Measurements from ENCODE around the gene RNF145. TPM values are rescaled to one million over a fixed set of nuclear protein-coding genes. Genes with fewer than 3 reads are reported as not detected.

Gene RNF145
- total and polyA plus RNA-seq, 7 donors, result 6.5 to 91.0 (median 39.3) TPM

DNA sequence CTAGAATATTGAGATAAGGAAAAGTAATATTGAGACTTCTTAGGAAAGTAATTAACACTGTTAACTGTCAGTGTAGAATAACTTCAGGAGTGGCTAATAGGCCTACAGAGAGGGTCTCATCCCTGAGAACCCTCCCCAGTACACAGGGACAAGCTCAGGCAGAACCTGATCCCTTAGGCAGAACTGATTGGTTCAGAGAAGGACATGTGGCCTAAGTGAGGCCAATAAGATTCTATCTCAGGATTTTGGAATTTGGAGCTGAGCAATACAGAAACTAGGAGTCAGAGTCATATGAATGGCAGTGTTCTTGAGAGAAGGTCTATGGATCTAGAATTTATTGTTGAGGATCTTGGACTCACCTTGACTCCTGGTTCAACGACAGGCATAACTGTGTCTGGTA is 42.8 kb upstream of the RNF145 start:
- H3K4me3 ChIP-seq, result no peak overlapping the region
- 52 to 93% methylated on average over 1 of the region's 1 CpG for WGBS, 2 donors

GRCh38 chr5:159249158-159249557 is 39.8 kb upstream of the RNF145 start:
- intact Hi-C loops (cut with DNase I), result no loop called here
- DNase-seq, result no peak
- Histone ChIP-seq H3K27ac (no peak overlapping the region), H3K27me3 (peaks cover 0 to 9% (median 0%) of the 10 kb centered on the region in 3 donors), H3K9me3 (no peaks in the 10 kb centered on the region), H3K4me3 (no peak overlapping the region), H3K36me3 (no peaks in the 10 kb centered on the region), H3K4me1 (no peaks in the 10 kb centered on the region)
- 66 to 82% methylated on average over 2 of the region's 2 CpGs for WGBS, 2 donors
- TF ChIP-seq POLR2AphosphoS5 (IDR thresholded peaks at IDR 0.05) (no peak), POLR2A (IDR thresholded peaks at IDR 0.05) (no peak), CTCF (IDR thresholded peaks at IDR 0.05) (no peak), EP300 (IDR thresholded peaks at IDR 0.05) (no peak)

More for the DNA sequence above, 42.8 kb upstream of the RNF145 start:
- no peak for DNase-seq
- no peak overlapping the region for H3K27ac ChIP-seq
- H3K36me3 ChIP-seq, result no peaks in the 10 kb centered on the region
- no peaks in the 10 kb centered on the region for H3K9me3 ChIP-seq
- H3K27me3 ChIP-seq, result peaks cover 0 to 17% (median 0%) of the 10 kb centered on the region in 3 donors
- intact Hi-C loops (cut with DNase I), result no loop called here
- no peaks in the 10 kb centered on the region for H3K4me1 ChIP-seq
- TF ChIP-seq POLR2A (IDR thresholded peaks at IDR 0.05) (no peak), CTCF (IDR thresholded peaks at IDR 0.05) (no peak)

DNA sequence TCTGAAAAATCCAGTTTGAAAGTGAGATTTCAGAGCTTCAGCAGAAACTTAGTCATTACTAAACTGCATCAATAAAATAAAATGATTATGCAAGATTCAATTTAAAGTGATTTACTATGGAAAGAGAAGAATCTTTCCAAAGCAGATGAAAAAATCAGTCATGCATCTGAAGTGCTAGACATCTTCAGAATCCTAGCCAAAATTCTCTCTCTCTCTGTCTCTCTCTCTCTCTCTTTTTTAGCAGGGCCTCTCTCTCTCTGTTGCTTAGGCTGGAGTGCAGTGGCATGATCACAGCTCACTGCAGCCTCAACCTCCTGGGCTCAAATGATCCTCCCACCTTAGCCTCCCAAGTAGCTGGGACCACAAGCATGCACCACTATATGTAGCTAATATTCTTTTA is 35.5 kb upstream of the RNF145 start:
- no peaks in the 10 kb centered on the region for H3K36me3 ChIP-seq
- intact Hi-C loops (cut with DNase I), result no loop called here
- no peak for DNase-seq
- no peak overlapping the region for H3K4me3 ChIP-seq
- H3K4me1 ChIP-seq, result no peaks in the 10 kb centered on the region
- H3K27me3 ChIP-seq, result peaks cover 0 to 9% (median 0%) of the 10 kb centered on the region in 3 donors
- no peak for TF ChIP-seq CTCF (IDR thresholded peaks at IDR 0.05)
- no peak for TF ChIP-seq POLR2AphosphoS5 (IDR thresholded peaks at IDR 0.05)
- no peak for TF ChIP-seq POLR2A (IDR thresholded peaks at IDR 0.05)
- no peak for TF ChIP-seq EP300 (IDR thresholded peaks at IDR 0.05)
- no peaks in the 10 kb centered on the region for H3K9me3 ChIP-seq
- H3K27ac ChIP-seq, result no peak overlapping the region

DNA sequence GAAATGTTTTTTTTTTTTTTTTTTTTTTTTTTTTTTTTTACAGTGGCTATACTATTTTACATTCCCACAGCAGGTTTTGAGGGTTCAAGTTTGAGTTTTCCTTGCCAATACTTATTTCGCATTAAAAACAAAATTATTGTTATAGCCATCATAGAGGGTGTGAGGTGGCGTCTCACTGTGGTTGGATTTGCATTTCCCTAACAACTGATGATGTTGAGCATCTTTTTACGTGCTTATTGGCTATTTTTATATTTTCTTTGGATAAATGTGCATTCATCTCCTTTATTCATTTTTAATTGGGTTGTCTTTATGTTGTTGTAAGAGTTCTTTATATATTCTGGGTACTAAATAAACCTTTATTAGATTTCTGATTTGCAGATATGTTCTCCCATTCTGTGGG is 34.8 kb upstream of the RNF145 start:
- Histone ChIP-seq H3K4me3 (no peak overlapping the region), H3K9me3 (no peaks in the 10 kb centered on the region), H3K36me3 (no peaks in the 10 kb centered on the region), H3K4me1 (no peaks in the 10 kb centered on the region), H3K27ac (no peak overlapping the region), H3K27me3 (peaks cover 0 to 4% (median 0%) of the 10 kb centered on the region in 3 donors)
- intact Hi-C loops (cut with DNase I), result no loop called here
- no peak for TF ChIP-seq POLR2AphosphoS5 (IDR thresholded peaks at IDR 0.05)
- TF ChIP-seq POLR2A (IDR thresholded peaks at IDR 0.05), result no peak
- TF ChIP-seq CTCF (IDR thresholded peaks at IDR 0.05), result no peak
- no peak for TF ChIP-seq EP300 (IDR thresholded peaks at IDR 0.05)
- WGBS, 2 donors, result 78 to 80% methylated on average over 3 of the region's 3 CpGs
- no peak for DNase-seq

GRCh38 chr5:159243385-159243784 is 34.0 kb upstream of the RNF145 start:
- Histone ChIP-seq H3K9me3 (no peaks in the 10 kb centered on the region), H3K27ac (no peak overlapping the region), H3K27me3 (peaks cover 0 to 4% (median 0%) of the 10 kb centered on the region in 3 donors), H3K36me3 (no peaks in the 10 kb centered on the region), H3K4me3 (no peak overlapping the region), H3K4me1 (no peaks in the 10 kb centered on the region)
- DNase-seq, result no peak
- TF ChIP-seq POLR2A (IDR thresholded peaks at IDR 0.05) (no peak), CTCF (IDR thresholded peaks at IDR 0.05) (no peak), EP300 (IDR thresholded peaks at IDR 0.05) (no peak), POLR2AphosphoS5 (IDR thresholded peaks at IDR 0.05) (no peak)
- intact Hi-C loops (cut with DNase I), result no loop called here
